ENCODE results near the gene PLA2G7. TPM values are rescaled to one million over a fixed set of nuclear protein-coding genes. Genes with fewer than 3 reads are reported as not detected.

PLA2G7 gene
- polyA plus RNA-seq, 2 donors, result 0.12 TPM

- WGBS, 2 donors, result 87 to 92% methylated on average over 6 of the region's 6 CpGs
- no peak overlapping the region for H3K4me3 ChIP-seq (ENCODE audit: low read depth in 1 of 2, low read length in 2 of 2)
- H3K27ac ChIP-seq (ENCODE audit: low read depth in 2 of 2, low read length in 1 of 2), result no peak overlapping the region
- H3K4me1 ChIP-seq (ENCODE audit: control insufficient read depth in 2 of 2, insufficient read depth in 2 of 2, low read length in 1 of 2), result no peaks in the 10 kb centered on the region
- peaks cover 0 to 3% of the 10 kb centered on the region in 2 donors for H3K36me3 ChIP-seq (ENCODE audit: control insufficient read depth in 2 of 2, insufficient read depth in 2 of 2, low read length in 1 of 2)
- H3K9me3 ChIP-seq (ENCODE audit: control insufficient read depth in 2 of 2, insufficient read depth in 1 of 2, low read depth in 1 of 2, low read length in 1 of 2), result no peaks in the 10 kb centered on the region
- no peaks in the 10 kb centered on the region for H3K27me3 ChIP-seq (ENCODE audit: control insufficient read depth in 1 of 2, insufficient read depth in 2 of 2, low read length in 2 of 2)
Measured at GRCh38 chr6:46676604-46677313, 58.4 kb downstream of the PLA2G7 start.

GRCh38 chr6:46674410-46674809, 60.8 kb downstream of the PLA2G7 start:
- no peaks in the 10 kb centered on the region for H3K4me1 ChIP-seq (ENCODE audit: control insufficient read depth in 2 of 2, insufficient read depth in 2 of 2, low read length in 1 of 2)
- peaks cover 0 to 7% of the 10 kb centered on the region in 2 donors for H3K36me3 ChIP-seq (ENCODE audit: control insufficient read depth in 2 of 2, insufficient read depth in 2 of 2, low read length in 1 of 2)
- 88 to 94% methylated on average over 1 of the region's 1 CpG for WGBS, 2 donors
- H3K27me3 ChIP-seq (ENCODE audit: control insufficient read depth in 1 of 2, insufficient read depth in 2 of 2, low read length in 2 of 2), result no peaks in the 10 kb centered on the region
- H3K27ac ChIP-seq (ENCODE audit: low read depth in 2 of 2, low read length in 1 of 2), result no peak overlapping the region
- no peak overlapping the region for H3K4me3 ChIP-seq (ENCODE audit: low read depth in 1 of 2, low read length in 2 of 2)
- H3K9me3 ChIP-seq (ENCODE audit: control insufficient read depth in 2 of 2, insufficient read depth in 1 of 2, low read depth in 1 of 2, low read length in 1 of 2), result no peaks in the 10 kb centered on the region

- Histone ChIP-seq H3K9me3 (ENCODE audit: control insufficient read depth in 2 of 2, insufficient read depth in 1 of 2, low read depth in 1 of 2, low read length in 1 of 2) (no peaks in the 10 kb centered on the region), H3K27ac (ENCODE audit: low read depth in 2 of 2, low read length in 1 of 2) (no peak overlapping the region), H3K4me1 (ENCODE audit: control insufficient read depth in 2 of 2, insufficient read depth in 2 of 2, low read length in 1 of 2) (no peaks in the 10 kb centered on the region), H3K27me3 (ENCODE audit: control insufficient read depth in 1 of 2, insufficient read depth in 2 of 2, low read length in 2 of 2) (no peaks in the 10 kb centered on the region), H3K4me3 (ENCODE audit: low read depth in 1 of 2, low read length in 2 of 2) (no peak overlapping the region), H3K36me3 (ENCODE audit: control insufficient read depth in 2 of 2, insufficient read depth in 2 of 2, low read length in 1 of 2) (peaks cover 0 to 8% of the 10 kb centered on the region in 2 donors)
- 94 to 96% methylated on average over 2 of the region's 2 CpGs for WGBS, 2 donors
Measured at GRCh38 chr6:46667377-46667776, 67.8 kb downstream of the PLA2G7 start.

DNA sequence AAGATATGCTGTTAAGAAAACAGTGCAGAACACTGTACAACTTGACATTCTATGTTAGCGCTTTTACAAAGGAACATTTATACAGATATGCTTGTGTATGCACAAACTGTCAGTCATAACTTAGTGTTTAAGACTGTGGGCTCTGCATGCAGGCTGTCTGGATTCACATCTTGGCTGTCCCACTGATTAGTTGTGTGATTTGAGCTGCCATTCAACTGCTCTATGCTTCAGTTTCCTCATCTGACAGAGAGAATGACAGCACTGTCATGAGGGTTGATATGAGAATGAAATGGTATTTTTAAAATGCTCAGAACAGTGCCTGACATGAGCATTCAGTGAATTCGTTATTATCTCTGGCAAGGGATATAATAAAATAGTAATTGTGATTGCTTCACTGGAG, 73.7 kb downstream of the PLA2G7 start:
- H3K4me1 ChIP-seq (ENCODE audit: control insufficient read depth in 2 of 2, insufficient read depth in 2 of 2, low read length in 1 of 2), result no peaks in the 10 kb centered on the region
- H3K27me3 ChIP-seq (ENCODE audit: control insufficient read depth in 1 of 2, insufficient read depth in 2 of 2, low read length in 2 of 2), result no peaks in the 10 kb centered on the region
- H3K27ac ChIP-seq (ENCODE audit: low read depth in 2 of 2, low read length in 1 of 2), result no peak overlapping the region
- no peaks in the 10 kb centered on the region for H3K9me3 ChIP-seq (ENCODE audit: control insufficient read depth in 2 of 2, insufficient read depth in 1 of 2, low read depth in 1 of 2, low read length in 1 of 2)
- WGBS, 2 donors, result 86 to 88% methylated on average over 2 of the region's 2 CpGs
- H3K4me3 ChIP-seq (ENCODE audit: low read depth in 1 of 2, low read length in 2 of 2), result no peak overlapping the region
- no peaks in the 10 kb centered on the region for H3K36me3 ChIP-seq (ENCODE audit: control insufficient read depth in 2 of 2, insufficient read depth in 2 of 2, low read length in 1 of 2)

DNA sequence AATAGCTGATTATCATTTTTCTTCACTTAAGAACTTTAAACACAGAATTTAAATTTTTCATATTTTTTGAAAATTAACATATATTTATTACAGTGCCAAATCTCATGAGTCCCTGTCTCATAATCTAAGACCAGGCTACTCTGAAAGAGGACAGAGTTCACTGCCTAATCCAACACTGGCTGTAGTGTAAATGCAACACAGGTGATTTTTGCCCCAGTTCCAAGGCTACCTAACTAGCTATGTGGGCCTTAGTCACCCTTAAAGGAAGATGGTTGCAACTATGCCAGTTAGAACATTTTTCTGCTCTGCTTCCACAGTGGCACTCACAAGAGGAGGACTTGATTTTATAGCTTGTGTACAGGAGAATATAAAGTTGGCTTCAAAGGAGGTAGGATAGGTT, 77.5 kb downstream of the PLA2G7 start:
- no peak overlapping the region for H3K27ac ChIP-seq (ENCODE audit: low read depth in 2 of 2, low read length in 1 of 2)
- no peaks in the 10 kb centered on the region for H3K9me3 ChIP-seq (ENCODE audit: control insufficient read depth in 2 of 2, insufficient read depth in 1 of 2, low read depth in 1 of 2, low read length in 1 of 2)
- H3K4me3 ChIP-seq (ENCODE audit: low read depth in 1 of 2, low read length in 2 of 2), result no peak overlapping the region
- no peaks in the 10 kb centered on the region for H3K27me3 ChIP-seq (ENCODE audit: control insufficient read depth in 1 of 2, insufficient read depth in 2 of 2, low read length in 2 of 2)
- no peaks in the 10 kb centered on the region for H3K4me1 ChIP-seq (ENCODE audit: control insufficient read depth in 2 of 2, insufficient read depth in 2 of 2, low read length in 1 of 2)
- H3K36me3 ChIP-seq (ENCODE audit: control insufficient read depth in 2 of 2, insufficient read depth in 2 of 2, low read length in 1 of 2), result no peaks in the 10 kb centered on the region

DNA sequence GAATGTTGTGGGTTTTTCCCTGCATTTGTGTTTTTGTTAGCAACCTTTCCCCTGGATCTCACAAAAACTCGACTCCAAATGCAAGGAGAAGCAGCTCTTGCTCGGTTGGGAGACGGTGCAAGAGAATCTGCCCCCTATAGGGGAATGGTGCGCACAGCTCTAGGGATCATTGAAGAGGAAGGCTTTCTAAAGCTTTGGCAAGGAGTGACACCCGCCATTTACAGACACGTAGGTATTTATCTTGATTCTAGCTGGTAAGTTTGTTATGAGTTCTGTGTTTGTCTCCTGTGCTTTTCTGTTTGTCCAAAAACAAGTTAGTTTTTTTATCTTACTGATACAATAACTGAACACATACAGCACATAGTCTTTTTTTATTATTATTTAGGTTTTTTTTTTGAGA, 79.4 kb downstream of the PLA2G7 start:
- Histone ChIP-seq H3K4me1 (ENCODE audit: control insufficient read depth in 2 of 2, insufficient read depth in 2 of 2, low read length in 1 of 2) (no peaks in the 10 kb centered on the region), H3K36me3 (ENCODE audit: control insufficient read depth in 2 of 2, insufficient read depth in 2 of 2, low read length in 1 of 2) (no peaks in the 10 kb centered on the region), H3K9me3 (ENCODE audit: control insufficient read depth in 2 of 2, insufficient read depth in 1 of 2, low read depth in 1 of 2, low read length in 1 of 2) (no peaks in the 10 kb centered on the region), H3K27ac (ENCODE audit: low read depth in 2 of 2, low read length in 1 of 2) (no peak overlapping the region), H3K4me3 (ENCODE audit: low read depth in 1 of 2, low read length in 2 of 2) (no peak overlapping the region), H3K27me3 (ENCODE audit: control insufficient read depth in 1 of 2, insufficient read depth in 2 of 2, low read length in 2 of 2) (no peaks in the 10 kb centered on the region)
- 71 to 85% methylated on average over 6 of the region's 6 CpGs for WGBS, 2 donors

Other genes with a start within 250 kb of the PLA2G7 start
- gene RCAN2, start 243.9 kb downstream of the PLA2G7 start, polyA plus RNA-seq, result 1 to 10 TPM; 2.1 to 4.8 TPM
- 1 to 10 TPM; 2.4 to 3.2 TPM for gene CYP39A1, start 82.6 kb downstream of the PLA2G7 start, polyA plus RNA-seq
- gene SLC25A27, start 82.4 kb downstream of the PLA2G7 start, polyA plus RNA-seq, result 10 to 100 TPM in 1 of 2 donors, 1 to 10 TPM in 1; 8.0 to 25.0 TPM
- under 1 TPM; 0.11 to 0.41 TPM for gene TDRD6, start 47.5 kb downstream of the PLA2G7 start, polyA plus RNA-seq
- not detected for gene ANKRD66, start 11.6 kb upstream of the PLA2G7 start, polyA plus RNA-seq
- gene MEP1A, start 58.0 kb upstream of the PLA2G7 start, polyA plus RNA-seq, result under 1 TPM in 1 of 2 donors, not detected in 1; 0.01 TPM
- 1 to 10 TPM; 1.7 to 2.2 TPM for gene ADGRF5, start 186.6 kb upstream of the PLA2G7 start, polyA plus RNA-seq